GM23338 (cell line): ENCODE results near the gene ADGRB2.

Experiments
- CREB1 ChIP-seq: fragments of 250-450 bp; sonication (Bioruptor Pico); IDR thresholded peaks from 2 replicates; pipeline ENCODE4 v1.5.0; 2020; ENCODE audit warnings: low read depth, mild to moderate bottlenecking, moderate library complexity
- EZH2 ChIP-seq: fragments of 200-600 bp; sonication (generic); IDR thresholded peaks from one replicate; pipeline ENCODE4 v1.8.0; 2017; ENCODE audit warnings: antibody characterized with exemption, mild to moderate bottlenecking, low read depth; ENCODE audit not compliant: unreplicated experiment
- EZH2phosphoT487 ChIP-seq: fragments of 200-600 bp; sonication (generic); IDR thresholded peaks from one replicate; pipeline ENCODE4 v1.8.1; 2018; ENCODE audit warnings: antibody characterized with exemption; ENCODE audit not compliant: unreplicated experiment
- JUNB ChIP-seq: IDR thresholded peaks from one replicate; pipeline ENCODE4 v1.6.1; 2016; ENCODE audit warnings: antibody characterized with exemption; ENCODE audit not compliant: unreplicated experiment
- NANOG ChIP-seq: IDR thresholded peaks from 2 replicates; pipeline ENCODE4 v1.6.1; 2016; ENCODE audit warnings: antibody characterized with exemption, borderline replicate concordance
- POLR2AphosphoS5 ChIP-seq: IDR thresholded peaks from 2 replicates; pipeline ENCODE4 v1.6.1; 2016; ENCODE audit warnings: antibody characterized with exemption, low read depth
- STAT1 ChIP-seq: IDR thresholded peaks from one replicate; pipeline ENCODE4 v1.6.1; 2016; ENCODE audit warnings: antibody characterized with exemption; ENCODE audit not compliant: unreplicated experiment
- ZNF331 ChIP-seq: fragments of 250-450 bp; sonication (Bioruptor Pico); IDR thresholded peaks from 2 replicates; pipeline ENCODE4 v1.5.0; 2020; ENCODE audit warnings: low read depth, mild to moderate bottlenecking, moderate library complexity
- TF ChIP-seq, protein P1 (sequence below), 2 experiments: fragments of 200-600 bp in 1 of 2; sonication (generic) in 1 of 2; conservative IDR thresholded peaks; 2 replicates each; pipeline versions ENCODE4 v1.5.1 to v1.6.1; 2016 to 2017; ENCODE audit warnings: antibody characterized with exemption in 2 of 2, low read depth in 2 of 2, mild to moderate bottlenecking in 2 of 2, moderate library complexity in 1 of 2
- TF ChIP-seq, protein P2 (sequence below): IDR thresholded peaks from one replicate; pipeline ENCODE4 v1.6.1; 2018; ENCODE audit warnings: antibody characterized with exemption; ENCODE audit not compliant: unreplicated experiment
- TF ChIP-seq, protein P3 (sequence below): fragments of 250-450 bp; sonication (Bioruptor Pico); IDR thresholded peaks from 2 replicates; pipeline ENCODE4 v1.5.0; 2020; ENCODE audit warnings: mild to moderate bottlenecking, moderate library complexity

DNA sequence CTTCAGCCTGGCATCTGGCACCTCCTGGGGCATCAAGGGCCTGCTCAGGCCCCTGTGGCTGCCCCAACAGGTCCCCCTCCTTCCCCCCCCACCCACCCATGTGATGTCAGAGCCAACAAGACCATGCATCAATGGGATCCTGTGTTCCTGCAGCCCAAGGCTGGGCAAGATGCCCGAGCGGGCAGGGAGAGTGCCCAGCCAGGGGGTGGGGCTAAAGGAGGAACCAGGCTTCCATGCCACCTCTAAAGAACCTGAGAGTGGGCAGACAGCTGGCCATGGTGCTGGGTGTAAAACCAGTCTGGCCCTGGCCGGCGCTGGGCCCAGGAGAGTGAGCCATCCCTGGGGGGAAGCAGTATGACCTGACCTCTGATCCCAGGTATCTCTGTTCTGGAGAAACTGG, 67.9 kb downstream of the ADGRB2 start:
- TF ChIP-seq, protein P1, sequence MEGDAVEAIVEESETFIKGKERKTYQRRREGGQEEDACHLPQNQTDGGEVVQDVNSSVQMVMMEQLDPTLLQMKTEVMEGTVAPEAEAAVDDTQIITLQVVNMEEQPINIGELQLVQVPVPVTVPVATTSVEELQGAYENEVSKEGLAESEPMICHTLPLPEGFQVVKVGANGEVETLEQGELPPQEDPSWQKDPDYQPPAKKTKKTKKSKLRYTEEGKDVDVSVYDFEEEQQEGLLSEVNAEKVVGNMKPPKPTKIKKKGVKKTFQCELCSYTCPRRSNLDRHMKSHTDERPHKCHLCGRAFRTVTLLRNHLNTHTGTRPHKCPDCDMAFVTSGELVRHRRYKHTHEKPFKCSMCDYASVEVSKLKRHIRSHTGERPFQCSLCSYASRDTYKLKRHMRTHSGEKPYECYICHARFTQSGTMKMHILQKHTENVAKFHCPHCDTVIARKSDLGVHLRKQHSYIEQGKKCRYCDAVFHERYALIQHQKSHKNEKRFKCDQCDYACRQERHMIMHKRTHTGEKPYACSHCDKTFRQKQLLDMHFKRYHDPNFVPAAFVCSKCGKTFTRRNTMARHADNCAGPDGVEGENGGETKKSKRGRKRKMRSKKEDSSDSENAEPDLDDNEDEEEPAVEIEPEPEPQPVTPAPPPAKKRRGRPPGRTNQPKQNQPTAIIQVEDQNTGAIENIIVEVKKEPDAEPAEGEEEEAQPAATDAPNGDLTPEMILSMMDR (conservative IDR thresholded peaks at IDR 0.05; ENCODE audit: low read depth in 2 of 2): no peak
- TF ChIP-seq EZH2phosphoT487 (no peak), POLR2AphosphoS5 (no peak), EZH2 (no peak), ZNF331 (CRISPR knock-in tag) (no peak), JUNB (no peak), STAT1 (no peak), CREB1 (no peak), NANOG (no peak)
- TF ChIP-seq, protein P2, sequence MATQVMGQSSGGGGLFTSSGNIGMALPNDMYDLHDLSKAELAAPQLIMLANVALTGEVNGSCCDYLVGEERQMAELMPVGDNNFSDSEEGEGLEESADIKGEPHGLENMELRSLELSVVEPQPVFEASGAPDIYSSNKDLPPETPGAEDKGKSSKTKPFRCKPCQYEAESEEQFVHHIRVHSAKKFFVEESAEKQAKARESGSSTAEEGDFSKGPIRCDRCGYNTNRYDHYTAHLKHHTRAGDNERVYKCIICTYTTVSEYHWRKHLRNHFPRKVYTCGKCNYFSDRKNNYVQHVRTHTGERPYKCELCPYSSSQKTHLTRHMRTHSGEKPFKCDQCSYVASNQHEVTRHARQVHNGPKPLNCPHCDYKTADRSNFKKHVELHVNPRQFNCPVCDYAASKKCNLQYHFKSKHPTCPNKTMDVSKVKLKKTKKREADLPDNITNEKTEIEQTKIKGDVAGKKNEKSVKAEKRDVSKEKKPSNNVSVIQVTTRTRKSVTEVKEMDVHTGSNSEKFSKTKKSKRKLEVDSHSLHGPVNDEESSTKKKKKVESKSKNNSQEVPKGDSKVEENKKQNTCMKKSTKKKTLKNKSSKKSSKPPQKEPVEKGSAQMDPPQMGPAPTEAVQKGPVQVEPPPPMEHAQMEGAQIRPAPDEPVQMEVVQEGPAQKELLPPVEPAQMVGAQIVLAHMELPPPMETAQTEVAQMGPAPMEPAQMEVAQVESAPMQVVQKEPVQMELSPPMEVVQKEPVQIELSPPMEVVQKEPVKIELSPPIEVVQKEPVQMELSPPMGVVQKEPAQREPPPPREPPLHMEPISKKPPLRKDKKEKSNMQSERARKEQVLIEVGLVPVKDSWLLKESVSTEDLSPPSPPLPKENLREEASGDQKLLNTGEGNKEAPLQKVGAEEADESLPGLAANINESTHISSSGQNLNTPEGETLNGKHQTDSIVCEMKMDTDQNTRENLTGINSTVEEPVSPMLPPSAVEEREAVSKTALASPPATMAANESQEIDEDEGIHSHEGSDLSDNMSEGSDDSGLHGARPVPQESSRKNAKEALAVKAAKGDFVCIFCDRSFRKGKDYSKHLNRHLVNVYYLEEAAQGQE: no peak
- TF ChIP-seq, protein P3, sequence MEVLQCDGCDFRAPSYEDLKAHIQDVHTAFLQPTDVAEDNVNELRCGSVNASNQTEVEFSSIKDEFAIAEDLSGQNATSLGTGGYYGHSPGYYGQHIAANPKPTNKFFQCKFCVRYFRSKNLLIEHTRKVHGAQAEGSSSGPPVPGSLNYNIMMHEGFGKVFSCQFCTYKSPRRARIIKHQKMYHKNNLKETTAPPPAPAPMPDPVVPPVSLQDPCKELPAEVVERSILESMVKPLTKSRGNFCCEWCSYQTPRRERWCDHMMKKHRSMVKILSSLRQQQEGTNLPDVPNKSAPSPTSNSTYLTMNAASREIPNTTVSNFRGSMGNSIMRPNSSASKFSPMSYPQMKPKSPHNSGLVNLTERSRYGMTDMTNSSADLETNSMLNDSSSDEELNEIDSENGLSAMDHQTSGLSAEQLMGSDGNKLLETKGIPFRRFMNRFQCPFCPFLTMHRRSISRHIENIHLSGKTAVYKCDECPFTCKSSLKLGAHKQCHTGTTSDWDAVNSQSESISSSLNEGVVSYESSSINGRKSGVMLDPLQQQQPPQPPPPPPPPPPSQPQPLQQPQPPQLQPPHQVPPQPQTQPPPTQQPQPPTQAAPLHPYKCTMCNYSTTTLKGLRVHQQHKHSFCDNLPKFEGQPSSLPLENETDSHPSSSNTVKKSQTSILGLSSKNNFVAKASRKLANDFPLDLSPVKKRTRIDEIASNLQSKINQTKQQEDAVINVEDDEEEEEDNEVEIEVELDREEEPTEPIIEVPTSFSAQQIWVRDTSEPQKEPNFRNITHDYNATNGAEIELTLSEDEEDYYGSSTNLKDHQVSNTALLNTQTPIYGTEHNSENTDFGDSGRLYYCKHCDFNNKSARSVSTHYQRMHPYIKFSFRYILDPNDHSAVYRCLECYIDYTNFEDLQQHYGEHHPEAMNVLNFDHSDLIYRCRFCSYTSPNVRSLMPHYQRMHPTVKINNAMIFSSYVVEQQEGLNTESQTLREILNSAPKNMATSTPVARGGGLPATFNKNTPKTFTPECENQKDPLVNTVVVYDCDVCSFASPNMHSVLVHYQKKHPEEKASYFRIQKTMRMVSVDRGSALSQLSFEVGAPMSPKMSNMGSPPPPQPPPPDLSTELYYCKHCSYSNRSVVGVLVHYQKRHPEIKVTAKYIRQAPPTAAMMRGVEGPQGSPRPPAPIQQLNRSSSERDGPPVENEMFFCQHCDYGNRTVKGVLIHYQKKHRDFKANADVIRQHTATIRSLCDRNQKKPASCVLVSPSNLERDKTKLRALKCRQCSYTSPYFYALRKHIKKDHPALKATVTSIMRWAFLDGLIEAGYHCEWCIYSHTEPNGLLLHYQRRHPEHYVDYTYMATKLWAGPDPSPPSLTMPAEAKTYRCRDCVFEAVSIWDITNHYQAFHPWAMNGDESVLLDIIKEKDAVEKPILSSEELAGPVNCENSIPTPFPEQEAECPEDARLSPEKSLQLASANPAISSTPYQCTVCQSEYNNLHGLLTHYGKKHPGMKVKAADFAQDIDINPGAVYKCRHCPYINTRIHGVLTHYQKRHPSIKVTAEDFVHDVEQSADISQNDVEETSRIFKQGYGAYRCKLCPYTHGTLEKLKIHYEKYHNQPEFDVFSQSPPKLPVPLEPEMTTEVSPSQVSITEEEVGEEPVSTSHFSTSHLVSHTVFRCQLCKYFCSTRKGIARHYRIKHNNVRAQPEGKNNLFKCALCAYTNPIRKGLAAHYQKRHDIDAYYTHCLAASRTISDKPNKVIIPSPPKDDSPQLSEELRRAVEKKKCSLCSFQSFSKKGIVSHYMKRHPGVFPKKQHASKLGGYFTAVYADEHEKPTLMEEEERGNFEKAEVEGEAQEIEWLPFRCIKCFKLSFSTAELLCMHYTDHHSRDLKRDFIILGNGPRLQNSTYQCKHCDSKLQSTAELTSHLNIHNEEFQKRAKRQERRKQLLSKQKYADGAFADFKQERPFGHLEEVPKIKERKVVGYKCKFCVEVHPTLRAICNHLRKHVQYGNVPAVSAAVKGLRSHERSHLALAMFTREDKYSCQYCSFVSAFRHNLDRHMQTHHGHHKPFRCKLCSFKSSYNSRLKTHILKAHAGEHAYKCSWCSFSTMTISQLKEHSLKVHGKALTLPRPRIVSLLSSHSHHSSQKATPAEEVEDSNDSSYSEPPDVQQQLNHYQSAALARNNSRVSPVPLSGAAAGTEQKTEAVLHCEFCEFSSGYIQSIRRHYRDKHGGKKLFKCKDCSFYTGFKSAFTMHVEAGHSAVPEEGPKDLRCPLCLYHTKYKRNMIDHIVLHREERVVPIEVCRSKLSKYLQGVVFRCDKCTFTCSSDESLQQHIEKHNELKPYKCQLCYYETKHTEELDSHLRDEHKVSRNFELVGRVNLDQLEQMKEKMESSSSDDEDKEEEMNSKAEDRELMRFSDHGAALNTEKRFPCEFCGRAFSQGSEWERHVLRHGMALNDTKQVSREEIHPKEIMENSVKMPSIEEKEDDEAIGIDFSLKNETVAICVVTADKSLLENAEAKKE (CRISPR knock-in tag): no peak
